Osteocyte (in vitro differentiated cells): ENCODE results near the gene CD300C. TPM values are rescaled to one million over a fixed set of nuclear protein-coding genes. Genes with fewer than 3 reads are reported as not detected.
"Not testable (repeated sequence)": the region's sequence is repeated elsewhere in the genome, so short reads cannot be mapped to it uniquely, and the experiment has no call there.

Source experiments
- DNase-seq: peaks from one replicate; pipeline ENCODE4 v3.0.0; 2021; ENCODE audit warnings: mixed read lengths; ENCODE audit not compliant: unreplicated experiment; ENCODE audit errors: extremely low spot score
- H3K27ac Mint-ChIP-seq: one replicate; pipeline ENCODE4 v1.8.0; 2021; ENCODE audit warnings: mild to moderate bottlenecking, mixed read lengths; ENCODE audit not compliant: unreplicated experiment
- H3K27me3 Mint-ChIP-seq: one replicate; pipeline ENCODE4 v1.8.0; 2021; ENCODE audit warnings: mixed read lengths; ENCODE audit not compliant: unreplicated experiment
- H3K36me3 Mint-ChIP-seq: one replicate; pipeline ENCODE4 v1.8.0; 2021; ENCODE audit warnings: mixed read lengths; ENCODE audit not compliant: unreplicated experiment
- H3K4me1 Mint-ChIP-seq: one replicate; pipeline ENCODE4 v1.8.0; 2021; ENCODE audit warnings: mixed read lengths; ENCODE audit not compliant: unreplicated experiment
- H3K4me3 Mint-ChIP-seq: one replicate; pipeline ENCODE4 v1.8.0; 2021; ENCODE audit warnings: mild to moderate bottlenecking, moderate library complexity, mixed read lengths; ENCODE audit not compliant: unreplicated experiment
- H3K9me3 Mint-ChIP-seq: one replicate; pipeline ENCODE4 v1.8.0; 2021; ENCODE audit warnings: mixed read lengths; ENCODE audit not compliant: unreplicated experiment
- CTCF ChIP-seq: fragments of 200-600 bp; sonication (generic); IDR thresholded peaks from 2 replicates; pipeline ENCODE4 v1.5.0; 2021; ENCODE audit warnings: antibody characterized with exemption, mild to moderate bottlenecking, moderate library complexity
- total RNA-seq: library from RNA; stranded (reverse); gene quantifications from 2 replicates; pipeline ENCODE4 v1.2.1, GENCODE V29; 2021

CD300C gene
- total RNA-seq, 1 donor from 2014 or later: not detected

GRCh38 chr17:74512036-74512435 is 33.9 kb downstream of the CD300C start:
- H3K27ac Mint-ChIP-seq: no peak overlapping the region
- H3K4me3 Mint-ChIP-seq: no peak overlapping the region
- H3K9me3 Mint-ChIP-seq: peaks cover 9% of the 10 kb centered on the region
- no peak for TF ChIP-seq CTCF
- H3K27me3 Mint-ChIP-seq: peaks cover 20% of the 10 kb centered on the region
- no peaks in the 10 kb centered on the region for H3K36me3 Mint-ChIP-seq
- no peaks in the 10 kb centered on the region for H3K4me1 Mint-ChIP-seq
- peak; percentile 34 for DNase-seq

GRCh38 chr17:74508156-74508555 is 37.8 kb downstream of the CD300C start:
- no peaks in the 10 kb centered on the region for H3K9me3 Mint-ChIP-seq
- H3K4me3 Mint-ChIP-seq: no peak overlapping the region
- TF ChIP-seq CTCF: no peak
- H3K4me1 Mint-ChIP-seq: no peaks in the 10 kb centered on the region
- H3K27ac Mint-ChIP-seq: no peak overlapping the region
- H3K27me3 Mint-ChIP-seq: peaks cover 20% of the 10 kb centered on the region
- no peaks in the 10 kb centered on the region for H3K36me3 Mint-ChIP-seq
- no peak for DNase-seq

- H3K4me1 Mint-ChIP-seq, H3K36me3 Mint-ChIP-seq, H3K27ac Mint-ChIP-seq, DNase-seq, H3K9me3 Mint-ChIP-seq, H3K4me3 Mint-ChIP-seq: not testable (repeated sequence)
- H3K27me3 Mint-ChIP-seq: peaks cover 10% of the 10 kb centered on the region
These were observed 42.0 kb downstream of the CD300C start for GRCh38 chr17:74503949-74504348.

DNA sequence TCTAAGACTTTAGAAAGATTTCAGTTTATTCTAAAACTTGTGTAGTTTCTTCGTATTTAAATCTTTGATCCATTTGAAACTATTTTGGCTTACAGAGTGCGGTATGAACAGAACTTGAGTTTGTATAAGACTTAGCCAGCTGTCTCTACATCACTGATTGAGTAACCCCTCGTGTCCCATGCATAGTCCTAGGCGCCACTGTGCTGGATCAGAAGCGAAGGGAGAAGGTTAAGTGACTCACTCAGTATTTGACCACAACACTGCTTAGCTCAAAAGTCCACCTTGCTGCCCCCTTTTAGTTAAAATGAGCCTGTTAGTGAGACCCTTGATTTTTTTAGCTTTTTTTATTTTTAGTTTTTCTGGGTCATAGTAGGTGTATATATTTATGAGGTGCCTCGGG is 43.1 kb downstream of the CD300C start:
- Mint-ChIP-seq H3K4me1 (no peaks in the 10 kb centered on the region), H3K27ac (no peak overlapping the region), H3K27me3 (peaks cover 4% of the 10 kb centered on the region), H3K4me3 (no peak overlapping the region), H3K9me3 (no peaks in the 10 kb centered on the region), H3K36me3 (no peaks in the 10 kb centered on the region)
- DNase-seq: peak; percentile 32
- TF ChIP-seq CTCF: no peak

DNA sequence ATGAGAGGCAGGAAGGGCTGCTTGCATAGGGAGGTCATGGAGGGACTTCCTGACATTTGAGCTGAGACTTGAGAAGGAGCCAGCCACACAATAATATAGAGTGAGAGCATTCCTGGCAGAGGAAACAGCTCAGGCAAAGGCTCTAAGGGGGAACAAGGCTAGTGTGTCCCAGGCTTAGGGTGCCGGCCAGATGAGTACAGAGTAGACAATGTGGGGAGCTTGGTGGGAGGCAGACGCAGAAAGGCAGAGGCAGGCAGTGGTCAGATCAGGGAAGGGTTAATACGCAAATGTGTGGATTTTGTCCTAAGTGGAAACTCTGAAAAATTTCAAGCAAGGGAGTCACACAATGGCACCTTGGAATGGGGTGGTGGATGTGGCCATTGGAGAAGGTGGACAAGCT is 45.9 kb downstream of the CD300C start:
- Mint-ChIP-seq H3K4me3 (no peak overlapping the region), H3K9me3 (no peaks in the 10 kb centered on the region), H3K27me3 (peaks cover 3% of the 10 kb centered on the region), H3K27ac (no peak overlapping the region), H3K4me1 (no peaks in the 10 kb centered on the region), H3K36me3 (no peaks in the 10 kb centered on the region)
- TF ChIP-seq CTCF: no peak
- DNase-seq: peak; percentile 62

DNA sequence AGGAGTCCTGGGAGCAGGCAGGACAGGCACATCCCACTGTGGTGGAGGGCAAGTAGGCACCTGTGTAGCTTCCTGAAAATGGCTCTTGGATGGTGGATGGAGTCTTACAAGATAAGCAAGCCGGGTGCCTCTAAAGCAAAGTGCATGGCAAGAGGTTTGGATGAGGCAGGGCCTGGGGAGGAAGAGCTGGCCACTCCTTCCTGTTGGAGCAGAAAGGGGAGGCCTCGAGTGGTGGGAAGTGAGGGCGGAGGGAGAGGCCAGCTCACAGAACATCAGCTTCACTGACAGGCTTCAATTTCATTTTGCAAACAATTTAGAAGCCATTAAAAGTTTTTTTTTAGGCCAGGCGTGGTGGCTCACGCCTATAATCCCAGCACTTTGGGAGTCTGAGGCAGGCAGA is 48.4 kb downstream of the CD300C start:
- Mint-ChIP-seq H3K4me3 (no peak overlapping the region), H3K4me1 (no peaks in the 10 kb centered on the region), H3K27ac (no peak overlapping the region), H3K9me3 (no peaks in the 10 kb centered on the region), H3K36me3 (no peaks in the 10 kb centered on the region), H3K27me3 (peaks cover 11% of the 10 kb centered on the region)
- DNase-seq: peak; percentile 42
- no peak for TF ChIP-seq CTCF
